Ovary (tissue), 10 donors: ENCODE data around the gene URGCP. TPM values are rescaled to one million over a fixed set of nuclear protein-coding genes. Genes with fewer than 3 reads are reported as not detected.

Source experiments
- DNase-seq, 5 donors: peaks; one replicate each; pipeline ENCODE4 v3.0.0-alpha.2; 2019 to 2020
- H3K27ac ChIP-seq, 2 donors: fragments of 200-600 bp; one replicate each; pipeline versions ENCODE4 v1.5.1 to v1.8.0; 2019 to 2022
- H3K27me3 ChIP-seq: fragments of 200-600 bp; one replicate; pipeline ENCODE4 v1.8.0; 2022
- H3K36me3 ChIP-seq: fragments of 200-600 bp; sonication (generic); one replicate; pipeline ENCODE4 v1.5.1; 2019
- H3K4me1 ChIP-seq: one replicate; pipeline ENCODE4 v1.8.1; 2013; ENCODE audit warnings: mild to moderate bottlenecking, moderate library complexity; ENCODE audit not compliant: insufficient read depth
- H3K4me3 ChIP-seq: fragments of 200-600 bp; sonication (generic); one replicate; pipeline ENCODE4 v1.5.1; 2017
- H3K9me3 ChIP-seq, 2 donors: fragments of 200-600 bp in 1 of 2; sonication (generic) in 1 of 2; one replicate each; pipeline versions ENCODE4 v1.5.1 to v1.8.1; 2013 to 2019; ENCODE audit warnings: mild to moderate bottlenecking in 1 of 2, moderate library complexity in 1 of 2
- CTCF ChIP-seq, 3 donors: fragments of 450-650 bp in 2 of 3; fragments of 200-600 bp in 1 of 3; IDR thresholded peaks; one replicate each; pipeline versions ENCODE4 v1.5.1 to v1.8.0; 2016 to 2022; ENCODE audit warnings: antibody characterized with exemption in 3 of 3, mild to moderate bottlenecking in 1 of 3
- EP300 ChIP-seq: sonication (generic); formaldehyde crosslinking; IDR thresholded peaks from one replicate; pipeline ENCODE4 v1.6.1; 2017; ENCODE audit warnings: antibody characterized with exemption
- POLR2A ChIP-seq: fragments of 450-650 bp; IDR thresholded peaks from one replicate; pipeline ENCODE4 v1.6.1; 2017; ENCODE audit warnings: antibody characterized with exemption, mild to moderate bottlenecking, moderate library complexity
- WGBS, 3 donors: extraction: QIAGEN DNeasy Blood & Tissue Kit in 1 of 3; methylation state at CpG; one replicate each; pipeline versions ENCODE4 v1.1.5 to v1.1.7; 2013 to 2017; 5-methylcytosine and 5-hydroxymethylcytosine counted together
- intact Hi-C, 4 donors: fragments of 100-400 bp; cut with DNase I; formaldehyde crosslinking; loops; one replicate each; pipeline versions ENCODE4 v1.11.0 to v1.15.1; 2022 to 2023
- long read RNA-seq, 3 donors: library from polyadenylated mRNA in 2 of 3; unstranded in 2 of 3; transcript quantifications; one replicate each; pipeline ENCODE4 v2.0.0 and lab custom pipeline, GENCODE V29; 2021 to 2026
- polyA plus RNA-seq, 2 donors: library from polyadenylated mRNA; stranded (reverse); fragments of 200-250 nt in 1 of 2; fragments of 350-450 nt in 1 of 2; fragmentation: Illumina TruSeq in 1 of 2; extraction: RNeasy Lipid Tissue Mini Kit (QIAGEN cat#74804) in 1 of 2; gene quantifications; one replicate each; pipeline ENCODE4 v1.2.3, GENCODE V29; 2013 to 2014
- total RNA-seq, 7 donors: library from RNA; depleted of rRNA in 2 of 7; stranded (reverse); fragments of >200 nt in 2 of 7; fragmentation: NEBNext Ultra II Directional in 3 of 7; extraction: Animal tissue kit (Norgen Biotek cat#: 25700) in 3 of 7; gene quantifications; one replicate each; pipeline versions ENCODE4 v1.1.0 to v1.2.4, GENCODE V29; 2016 to 2023
- donor health status: DM: no; HTN: no; CAD: no; lungs with moderate emphysema.
- donor health status: DM: no; HTN: no; CAD: no.
- donor health status: Bipolar disorder and iron deficiency.
- donor health status: DM: yes; HTN: yes; CAD: no.
- donor health status: DM: no; HTN: no; CAD: no.
- donor health status: DM: yes; HTN: yes; CAD: no.

URGCP gene
- total RNA-seq (10 to 100 TPM; 20.9 to 41.0 (median 38.8) TPM), polyA plus RNA-seq (10 to 100 TPM; 19.3 to 55.1 TPM)
- long read RNA-seq, donor 1, full-length matches to known transcripts: 69 of 114 reads
- long read RNA-seq, donor 1, partial matches to known transcripts: 1 of 114 reads
- long read RNA-seq, donor 1, other reads (novel, unspliced or antisense): 44 of 114 reads
- long read RNA-seq, donor 2, full-length matches to known transcripts: 10 of 10 reads
- long read RNA-seq, donor 2, partial matches to known transcripts: 0 of 10 reads
- long read RNA-seq, donor 2, other reads (novel, unspliced or antisense): 0 of 10 reads
- long read RNA-seq, donor 3, full-length matches to known transcripts: 95 of 126 reads
- long read RNA-seq, donor 3, partial matches to known transcripts: 1 of 126 reads
- long read RNA-seq, donor 3, other reads (novel, unspliced or antisense): 30 of 126 reads

- TF ChIP-seq CTCF (IDR thresholded peaks at IDR 0.05): no peak
- no peak for TF ChIP-seq POLR2A
- TF ChIP-seq EP300: no peak
- H3K4me1 ChIP-seq: peaks cover 12% of the 10 kb centered on the region
- peak; percentile 55 to 75 (median 67) for DNase-seq
- H3K36me3 ChIP-seq: no peaks in the 10 kb centered on the region
- 0 to 2% (median 0%) methylated on average over 30 to 72 of the region's 73 CpGs for WGBS, 3 donors
- H3K27me3 ChIP-seq: no peaks in the 10 kb centered on the region
- H3K4me3 ChIP-seq: peak within 1 kb of the TSS; percentile 81
- peak within 1 kb of the TSS; percentile 93 to 95 for H3K27ac ChIP-seq
- no peaks in the 10 kb centered on the region for H3K9me3 ChIP-seq
- intact Hi-C loops: no loop called here
These were observed at the start of gene URGCP for GRCh38 chr7:43906331-43907010. URGCP (minus strand) TSS chr7:43906596; CDS start chr7:43906575, 21 bp downstream.

GRCh38 chr7:43956027-43956426 is 49.6 kb upstream of the URGCP start:
- Histone ChIP-seq H3K4me3 (no peak overlapping the region), H3K27me3 (no peaks in the 10 kb centered on the region), H3K9me3 (no peaks in the 10 kb centered on the region), H3K27ac (no peak overlapping the region), H3K4me1 (no peaks in the 10 kb centered on the region), H3K36me3 (no peaks in the 10 kb centered on the region)
- TF ChIP-seq CTCF (IDR thresholded peaks at IDR 0.05) (no peak), POLR2A (no peak), EP300 (no peak)
- intact Hi-C loops: no loop called here
- DNase-seq: no peak
- WGBS, 3 donors: 65 to 78% (median 74%) methylated on average over 3 of the region's 3 CpGs

GRCh38 chr7:43954524-43955228 is 48.3 kb upstream of the URGCP start:
- no peak for DNase-seq
- no peaks in the 10 kb centered on the region for H3K36me3 ChIP-seq
- WGBS, 3 donors: 46 to 64% (median 51%) methylated on average over 3 of the region's 3 CpGs

More at GRCh38 chr7:43954524-43955228, 48.3 kb upstream of the URGCP start:
- H3K27me3 ChIP-seq: no peaks in the 10 kb centered on the region
- no peak overlapping the region for H3K27ac ChIP-seq
- H3K9me3 ChIP-seq: no peaks in the 10 kb centered on the region
- H3K4me3 ChIP-seq: no peak overlapping the region
- intact Hi-C loops: no loop called here
- H3K4me1 ChIP-seq: no peaks in the 10 kb centered on the region
- no peak for TF ChIP-seq CTCF (IDR thresholded peaks at IDR 0.05)
- no peak for TF ChIP-seq EP300
- TF ChIP-seq POLR2A: no peak
